Left ventricle myocardium inferior (tissue), 1 donor: Measurements from ENCODE around the gene ARHGEF4. TPM values are rescaled to one million over a fixed set of nuclear protein-coding genes. Genes with fewer than 3 reads are reported as not detected.

Experiments
- DNase-seq: peaks from one replicate; pipeline ENCODE4 v3.0.0-alpha.2; 2020
- H3K27ac ChIP-seq: fragments of 200-600 bp; replicated peaks from 2 replicates; pipeline ENCODE4 v1.8.0; 2021
- H3K27me3 ChIP-seq: fragments of 200-600 bp; 2 replicates; pipeline ENCODE4 v1.8.0; 2021; ENCODE audit warnings: low read depth
- H3K36me3 ChIP-seq: fragments of 200-600 bp; 2 replicates; pipeline ENCODE4 v1.8.0; 2021
- H3K4me1 ChIP-seq: fragments of 200-600 bp; 2 replicates; pipeline ENCODE4 v1.8.0; 2021
- H3K4me3 ChIP-seq: fragments of 200-600 bp; 2 replicates; pipeline ENCODE4 v1.8.0; 2021; ENCODE audit warnings: mild to moderate bottlenecking, moderate library complexity
- H3K9me3 ChIP-seq: fragments of 200-600 bp; replicated peaks from 2 replicates; pipeline ENCODE4 v1.8.0; 2021
- intact Hi-C: fragments of 100-400 bp; cut with micrococcal nuclease; formaldehyde crosslinking; loops from one replicate; pipeline ENCODE4 v1.11.0; 2022
- total RNA-seq: library from RNA; stranded (reverse); fragmentation: NEBNext Ultra II Directional; extraction: Animal tissue kit (Norgen Biotek cat#: 25700); gene quantifications from one replicate; pipeline ENCODE4 v1.2.1, GENCODE V29; 2021
- TF ChIP-seq, protein P1 (sequence below): fragments of 200-600 bp; IDR thresholded peaks from 2 replicates; pipeline ENCODE4 v1.8.0; 2021; ENCODE audit warnings: antibody characterized with exemption, mild to moderate bottlenecking, borderline replicate concordance
- donor health status: DM: no; HTN: yes; CAD: no; lungs with severe emphysema.

The ARHGEF4 gene
- total RNA-seq, 1 donor from 2014 or later, result 5.3 TPM

DNA sequence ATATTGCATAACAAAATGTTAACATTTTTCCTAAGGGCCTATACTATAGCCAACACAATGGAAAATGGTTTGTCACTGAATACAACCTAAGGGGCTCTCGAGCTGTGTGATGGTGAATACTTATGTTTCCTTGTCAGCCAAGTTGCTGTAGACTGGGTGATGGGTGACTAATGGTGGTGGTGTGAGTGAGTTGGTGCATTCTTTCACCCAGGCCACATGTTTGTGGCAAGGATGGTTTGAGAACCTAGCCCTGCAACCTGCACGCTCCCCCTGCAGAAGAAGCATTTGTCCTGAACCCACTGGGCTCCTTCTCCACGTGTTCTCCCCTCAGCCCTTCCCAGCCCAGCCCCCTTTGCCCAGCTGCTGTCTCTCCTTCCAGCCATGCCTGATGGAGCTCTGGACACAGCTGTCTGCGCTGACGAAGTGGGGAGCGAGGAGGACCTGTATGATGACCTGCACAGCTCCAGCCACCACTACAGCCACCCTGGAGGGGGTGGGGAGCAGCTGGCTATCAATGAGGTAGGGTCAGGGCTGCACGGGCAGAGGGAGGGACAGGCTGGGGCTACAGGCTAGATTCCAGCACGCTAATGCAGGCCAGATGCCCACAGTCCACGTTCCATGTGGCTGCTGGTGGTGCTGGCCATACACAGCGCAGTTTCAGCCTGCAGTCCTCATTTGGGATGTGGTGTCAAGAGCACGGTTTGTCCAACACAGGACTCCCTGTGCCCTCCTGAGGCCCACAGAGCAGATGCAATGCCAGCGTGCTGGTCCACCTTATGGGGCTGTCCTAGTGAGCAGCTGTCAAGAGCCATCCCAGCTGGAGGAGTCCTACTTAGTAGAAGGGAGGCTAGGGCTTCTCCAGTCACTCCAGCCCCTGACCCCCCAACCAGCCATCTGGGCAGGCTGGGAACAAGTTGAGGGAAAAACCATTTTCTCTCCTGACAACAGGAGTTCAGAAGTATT lies 191.1 kb downstream of the ARHGEF4 start:
- Histone ChIP-seq H3K27ac (no peak overlapping the region), H3K4me3 (no peak overlapping the region), H3K4me1 (no peaks in the 10 kb centered on the region), H3K27me3 (peaks cover 37% of the 10 kb centered on the region), H3K9me3 (peaks cover 5% of the 10 kb centered on the region), H3K36me3 (no peaks in the 10 kb centered on the region)
- intact Hi-C loops, result no loop called here
- TF ChIP-seq, protein P1, sequence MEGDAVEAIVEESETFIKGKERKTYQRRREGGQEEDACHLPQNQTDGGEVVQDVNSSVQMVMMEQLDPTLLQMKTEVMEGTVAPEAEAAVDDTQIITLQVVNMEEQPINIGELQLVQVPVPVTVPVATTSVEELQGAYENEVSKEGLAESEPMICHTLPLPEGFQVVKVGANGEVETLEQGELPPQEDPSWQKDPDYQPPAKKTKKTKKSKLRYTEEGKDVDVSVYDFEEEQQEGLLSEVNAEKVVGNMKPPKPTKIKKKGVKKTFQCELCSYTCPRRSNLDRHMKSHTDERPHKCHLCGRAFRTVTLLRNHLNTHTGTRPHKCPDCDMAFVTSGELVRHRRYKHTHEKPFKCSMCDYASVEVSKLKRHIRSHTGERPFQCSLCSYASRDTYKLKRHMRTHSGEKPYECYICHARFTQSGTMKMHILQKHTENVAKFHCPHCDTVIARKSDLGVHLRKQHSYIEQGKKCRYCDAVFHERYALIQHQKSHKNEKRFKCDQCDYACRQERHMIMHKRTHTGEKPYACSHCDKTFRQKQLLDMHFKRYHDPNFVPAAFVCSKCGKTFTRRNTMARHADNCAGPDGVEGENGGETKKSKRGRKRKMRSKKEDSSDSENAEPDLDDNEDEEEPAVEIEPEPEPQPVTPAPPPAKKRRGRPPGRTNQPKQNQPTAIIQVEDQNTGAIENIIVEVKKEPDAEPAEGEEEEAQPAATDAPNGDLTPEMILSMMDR, result no peak
- DNase-seq, result no peak

DNA sequence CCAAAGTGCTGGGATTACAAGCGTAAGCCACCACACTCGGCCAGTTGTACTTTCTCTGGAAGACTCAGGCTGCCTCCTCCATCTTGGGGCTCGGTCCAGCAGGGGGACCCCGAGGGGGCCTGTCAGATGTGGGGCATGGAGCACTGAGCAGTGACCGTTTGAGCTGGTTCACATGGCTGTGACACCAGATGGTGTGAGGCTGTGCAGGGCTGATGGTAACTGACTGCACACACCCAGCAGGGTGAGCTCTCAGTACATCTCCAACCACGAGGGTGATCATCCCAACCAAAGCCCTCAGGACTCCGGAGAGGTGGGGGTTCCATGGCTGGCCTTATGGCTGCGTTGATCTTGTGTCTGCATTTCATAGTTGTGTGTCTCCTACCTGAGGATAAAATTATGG lies 193.1 kb downstream of the ARHGEF4 start:
- H3K9me3 ChIP-seq, result peaks cover 5% of the 10 kb centered on the region
- H3K36me3 ChIP-seq, result no peaks in the 10 kb centered on the region
- H3K4me1 ChIP-seq, result no peaks in the 10 kb centered on the region
- no peak for DNase-seq
- TF ChIP-seq, protein P1, result no peak
- intact Hi-C loops, result no loop called here
- no peak overlapping the region for H3K27ac ChIP-seq
- H3K27me3 ChIP-seq, result peaks cover 41% of the 10 kb centered on the region
- H3K4me3 ChIP-seq, result no peak overlapping the region

DNA sequence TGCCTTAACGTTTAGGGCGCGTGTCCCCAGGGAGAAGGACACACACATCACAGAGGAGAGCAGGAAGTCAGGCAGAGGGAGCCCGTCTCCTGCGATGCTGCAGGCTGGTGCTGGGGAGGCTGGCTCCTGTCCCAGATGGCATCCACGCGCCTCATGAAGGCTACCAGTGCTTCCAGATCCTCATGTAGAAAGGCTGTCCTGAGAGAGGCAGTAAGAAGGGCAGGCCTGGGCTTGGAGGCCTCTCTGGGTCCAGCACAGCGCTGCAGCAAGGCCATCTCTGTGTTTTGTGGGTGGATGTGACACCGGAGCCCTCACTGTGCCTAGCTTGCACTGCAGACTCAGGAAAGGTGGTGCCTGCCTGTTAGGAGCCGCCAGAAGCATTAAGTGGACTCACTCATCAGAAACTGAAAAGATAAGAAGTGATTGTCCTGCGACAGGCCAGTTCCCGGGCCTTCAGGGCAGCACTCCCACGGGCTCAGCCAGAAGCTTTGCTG lies 193.8 kb downstream of the ARHGEF4 start:
- Histone ChIP-seq H3K36me3 (no peaks in the 10 kb centered on the region), H3K4me3 (no peak overlapping the region), H3K4me1 (peaks cover 5% of the 10 kb centered on the region), H3K27me3 (peaks cover 40% of the 10 kb centered on the region), H3K9me3 (peaks cover 5% of the 10 kb centered on the region), H3K27ac (no peak overlapping the region)
- TF ChIP-seq, protein P1, result no peak
- DNase-seq, result no peak
- intact Hi-C loops, result no loop called here

DNA sequence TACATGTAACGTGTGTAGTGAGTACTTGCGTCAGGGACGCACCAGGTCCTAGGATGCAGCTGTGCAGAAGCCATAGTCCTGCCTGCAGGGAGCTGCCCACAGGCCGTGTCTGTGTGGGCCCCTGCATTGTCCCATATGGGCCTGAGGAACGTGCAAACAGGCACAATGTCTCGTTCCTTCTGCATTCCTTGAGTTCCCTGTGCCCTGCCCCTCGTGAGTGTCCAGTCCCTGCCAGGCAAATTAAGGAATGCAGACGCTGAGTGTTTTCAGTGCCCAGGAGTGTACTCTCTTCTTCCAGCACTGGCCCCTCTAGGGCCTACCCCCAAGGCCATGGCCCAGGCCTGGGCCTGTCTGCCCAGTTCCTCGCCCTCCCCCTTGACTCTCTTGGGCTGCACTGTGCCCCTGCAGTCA lies 194.7 kb downstream of the ARHGEF4 start:
- TF ChIP-seq, protein P1, result no peak
- intact Hi-C loops, result no loop called here

DNA sequence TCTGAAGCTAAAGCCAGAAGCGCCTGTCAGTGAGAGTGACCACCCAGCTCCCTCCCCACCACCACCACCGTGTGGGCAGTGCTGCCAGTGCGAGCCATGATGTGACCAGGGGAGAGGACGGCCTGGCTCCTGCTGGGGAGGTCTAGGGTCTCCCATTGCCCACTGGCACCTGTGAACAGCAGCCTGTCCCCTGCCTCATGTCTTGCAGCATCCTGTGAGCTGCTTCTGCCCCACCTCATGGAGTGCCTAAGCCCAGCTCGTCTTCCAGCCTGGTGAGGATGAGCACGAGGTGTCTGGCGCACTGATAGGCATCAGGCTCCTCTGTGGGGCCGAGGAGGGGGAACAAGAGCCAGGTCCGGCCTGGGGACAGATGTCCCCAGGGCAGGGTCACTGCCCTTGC lies 195.2 kb downstream of the ARHGEF4 start:
- H3K27me3 ChIP-seq, result peaks cover 45% of the 10 kb centered on the region
- DNase-seq, result no peak
- peaks cover 5% of the 10 kb centered on the region for H3K4me1 ChIP-seq
- H3K9me3 ChIP-seq, result peaks cover 5% of the 10 kb centered on the region
- no peaks in the 10 kb centered on the region for H3K36me3 ChIP-seq
- H3K4me3 ChIP-seq, result no peak overlapping the region
- H3K27ac ChIP-seq, result no peak overlapping the region
- TF ChIP-seq, protein P1, result no peak
- intact Hi-C loops, result no loop called here

More for the DNA sequence above, 194.7 kb downstream of the ARHGEF4 start:
- Histone ChIP-seq H3K4me1 (peaks cover 5% of the 10 kb centered on the region), H3K9me3 (peaks cover 5% of the 10 kb centered on the region), H3K36me3 (no peaks in the 10 kb centered on the region), H3K4me3 (no peak overlapping the region), H3K27ac (no peak overlapping the region), H3K27me3 (peaks cover 45% of the 10 kb centered on the region)
- no peak for DNase-seq
